IMR-90 (cell line): ENCODE measurements around the gene VWA5A. TPM values are rescaled to one million over a fixed set of nuclear protein-coding genes. Genes with fewer than 3 reads are reported as not detected.

Source experiments
- ATAC-seq: fragments of 200-7000 bp; cut with Tn5 transposase; 2 replicates; pipeline ENCODE4 v1.9.1; 2020; ENCODE audit warnings: low read depth, mild to moderate bottlenecking, moderate library complexity
- BruUV-seq: library from RNA; stranded (reverse); fragments of 400-500 nt; replicated peaks from 2 replicates; lab custom pipeline; 2021; lab: Mats Ljungman, UMichigan
- CTCF ChIA-PET: fragments of 300-600 bp; formaldehyde crosslinking; extraction: SDS; loops from one replicate; lab custom pipeline; 2021; ENCODE audit warnings: antibody characterized with exemption; lab: Yijun Ruan, JAX
- POLR2A ChIA-PET: fragments of 300-600 bp; sonication (Branson Sonifier 250); formaldehyde crosslinking; loops from one replicate; lab custom pipeline; 2022; ENCODE audit warnings: antibody characterized with exemption; ENCODE audit not compliant: unreplicated experiment; lab: Charles Lee
- DNase-seq: peaks from one replicate; pipeline ENCODE4 v3.0.0; 2013
- H2AFZ ChIP-seq: replicated peaks from 2 replicates; pipeline ENCODE3; 2013; ENCODE audit warnings: low read length, mild to moderate bottlenecking; ENCODE audit not compliant: poor library complexity
- H2AK5ac ChIP-seq: 2 replicates; pipeline ENCODE4 v1.6.1; 2013; ENCODE audit warnings: low read depth, low read length, inconsistent platforms
- H2AK9ac ChIP-seq: replicated peaks from 2 replicates; pipeline ENCODE3; 2013; ENCODE audit warnings: mild to moderate bottlenecking, low read depth, low read length, moderate library complexity; ENCODE audit not compliant: poor library complexity
- H2BK120ac ChIP-seq: 2 replicates; pipeline ENCODE4 v1.6.1; 2013; ENCODE audit warnings: low read depth, low read length, inconsistent platforms
- H2BK15ac ChIP-seq: 3 replicates; pipeline ENCODE4 v1.6.1; 2013; ENCODE audit warnings: low read depth, low read length, inconsistent platforms
- H2BK20ac ChIP-seq: 2 replicates; pipeline ENCODE4 v1.6.1; 2013; ENCODE audit warnings: low read depth, mild to moderate bottlenecking, inconsistent platforms, low read length, moderate library complexity
- H2BK5ac ChIP-seq: 2 replicates; pipeline ENCODE4 v1.6.1; 2013; ENCODE audit warnings: mild to moderate bottlenecking, low read depth, low read length, inconsistent platforms; ENCODE audit not compliant: poor library complexity, severe bottlenecking
- H3K14ac ChIP-seq: replicated peaks from 2 replicates; pipeline ENCODE4 v1.6.1; 2013; ENCODE audit warnings: low read depth, low read length, inconsistent platforms
- H3K18ac ChIP-seq: 2 replicates; pipeline ENCODE4 v1.6.1; 2013; ENCODE audit warnings: low read depth, low read length, control low read depth
- H3K23ac ChIP-seq: 2 replicates; pipeline ENCODE4 v1.6.1; 2013; ENCODE audit warnings: low read depth, low read length, inconsistent platforms
- H3K27ac ChIP-seq: 2 replicates; pipeline ENCODE4 v1.5.1; 2013; ENCODE audit warnings: mild to moderate bottlenecking, control low read depth, low read length; ENCODE audit not compliant: insufficient read depth
- H3K27me3 ChIP-seq: 2 replicates; pipeline ENCODE4 v1.6.1; 2013; ENCODE audit warnings: low read length; ENCODE audit not compliant: control insufficient read depth, insufficient read depth
- H3K36me3 ChIP-seq: 2 replicates; pipeline ENCODE4 v1.6.1; 2013; ENCODE audit warnings: low read length, mixed read lengths; ENCODE audit not compliant: control insufficient read depth, insufficient read depth
- H3K4ac ChIP-seq: 2 replicates; pipeline ENCODE4 v1.6.1; 2013; ENCODE audit warnings: low read depth, low read length, inconsistent platforms
- H3K4me1 ChIP-seq: 2 replicates; pipeline ENCODE4 v1.6.1; 2013; ENCODE audit warnings: low read length, mixed read lengths; ENCODE audit not compliant: control insufficient read depth, insufficient read depth
- H3K4me2 ChIP-seq: 2 replicates; pipeline ENCODE4 v1.6.1; 2013; ENCODE audit warnings: low read depth, mild to moderate bottlenecking, control low read depth, low read length, moderate library complexity
- H3K4me3 ChIP-seq: 2 replicates; pipeline ENCODE4 v1.5.1; 2013; ENCODE audit warnings: low read depth, mild to moderate bottlenecking, control low read depth, low read length, moderate library complexity; ENCODE audit not compliant: insufficient read depth
- H3K56ac ChIP-seq: 2 replicates; pipeline ENCODE4 v1.6.1; 2013; ENCODE audit warnings: low read length, inconsistent platforms; ENCODE audit not compliant: insufficient read depth; ENCODE audit errors: extremely low read depth
- H3K79me1 ChIP-seq, 2 experiments: 2 replicates each; pipeline ENCODE4 v1.6.1; 2013; ENCODE audit warnings: low read length in 2 of 2, inconsistent platforms in 1 of 2, low read depth in 1 of 2
- H3K9ac ChIP-seq: 2 replicates; pipeline ENCODE4 v1.6.1; 2013; ENCODE audit warnings: low read depth, low read length, control low read depth
- H3K9me1 ChIP-seq: 2 replicates; pipeline ENCODE4 v1.6.1; 2013; ENCODE audit warnings: low read length, inconsistent platforms; ENCODE audit not compliant: insufficient read depth
- H3K9me3 ChIP-seq: 2 replicates; pipeline ENCODE4 v1.6.1; 2013; ENCODE audit warnings: low read length; ENCODE audit not compliant: control insufficient read depth, insufficient read depth
- H4K20me1 ChIP-seq: 2 replicates; pipeline ENCODE4 v1.6.1; 2013; ENCODE audit warnings: low read length, inconsistent platforms; ENCODE audit not compliant: insufficient read depth
- H4K5ac ChIP-seq: 2 replicates; pipeline ENCODE4 v1.6.1; 2013; ENCODE audit warnings: mild to moderate bottlenecking, low read depth, low read length, control low read depth
- H4K8ac ChIP-seq, 2 experiments: 2 replicates each; pipeline ENCODE4 v1.6.1; 2013; ENCODE audit warnings: low read depth in 2 of 2, low read length in 2 of 2, control low read depth in 1 of 2, inconsistent platforms in 1 of 2
- H4K91ac ChIP-seq: 2 replicates; pipeline ENCODE4 v1.6.1; 2013; ENCODE audit warnings: low read depth, low read length, inconsistent platforms; ENCODE audit not compliant: insufficient read depth
- BHLHE40 ChIP-seq: fragments of 150-350 bp; IDR thresholded peaks from 2 replicates; pipeline ENCODE4 v1.6.1; 2016; ENCODE audit warnings: mild to moderate bottlenecking, low read depth, low read length
- CEBPB ChIP-seq: IDR thresholded peaks from 2 replicates; pipeline ENCODE4 v1.6.1; 2012; ENCODE audit warnings: low read depth, low read length, improper control_type of control experiment
- CHD1 ChIP-seq: IDR thresholded peaks from 2 replicates; pipeline ENCODE4 v1.6.1; 2012; ENCODE audit warnings: low read depth, low read length, improper control_type of control experiment
- CTCF ChIP-seq: conservative IDR thresholded peaks from 2 replicates; pipeline ENCODE4 v1.5.1; 2012; ENCODE audit warnings: mild to moderate bottlenecking, low read depth, low read length, improper control_type of control experiment
- ELK1 ChIP-seq: fragments of 150-350 bp; IDR thresholded peaks from 2 replicates; pipeline ENCODE4 v1.6.1; 2016; ENCODE audit warnings: low read depth, mild to moderate bottlenecking, low read length, moderate library complexity, borderline replicate concordance
- FOS ChIP-seq: fragments of 150-350 bp; IDR thresholded peaks from 2 replicates; pipeline ENCODE4 v1.6.1; 2016; ENCODE audit warnings: low read depth, low read length
- MAFK ChIP-seq: IDR thresholded peaks from 2 replicates; pipeline ENCODE4 v1.6.1; 2012; ENCODE audit warnings: low read depth, low read length, improper control_type of control experiment
- MAZ ChIP-seq: IDR thresholded peaks from 2 replicates; pipeline ENCODE4 v1.6.1; 2012; ENCODE audit warnings: low read depth, mild to moderate bottlenecking, low read length, improper control_type of control experiment, moderate library complexity, borderline replicate concordance
- MXI1 ChIP-seq: IDR thresholded peaks from 2 replicates; pipeline ENCODE4 v1.6.1; 2012; ENCODE audit warnings: low read depth, mild to moderate bottlenecking, low read length, moderate library complexity, borderline replicate concordance
- NFE2L2 ChIP-seq: fragments of 150-350 bp; IDR thresholded peaks from 2 replicates; pipeline ENCODE4 v1.6.1; 2016; ENCODE audit warnings: low read depth, mild to moderate bottlenecking, low read length
- POLR2A ChIP-seq: IDR thresholded peaks from 2 replicates; pipeline ENCODE4 v1.6.1; 2012; ENCODE audit warnings: mild to moderate bottlenecking, low read depth, low read length
- RAD21 ChIP-seq: IDR thresholded peaks from 2 replicates; pipeline ENCODE4 v1.6.1; 2012; ENCODE audit warnings: low read length, improper control_type of control experiment
- RCOR1 ChIP-seq: IDR thresholded peaks from 2 replicates; pipeline ENCODE4 v1.6.1; 2012; ENCODE audit warnings: mild to moderate bottlenecking, low read length, improper control_type of control experiment; ENCODE audit not compliant: insufficient replicate concordance
- RFX5 ChIP-seq: IDR thresholded peaks from 2 replicates; pipeline ENCODE4 v1.8.0; 2012; ENCODE audit warnings: low read depth, mild to moderate bottlenecking, low read length, moderate library complexity
- SMC3 ChIP-seq: fragments of 150-350 bp; IDR thresholded peaks from 2 replicates; pipeline ENCODE4 v1.6.1; 2016; ENCODE audit warnings: low read depth, mild to moderate bottlenecking, antibody characterized with exemption, low read length, moderate library complexity
- USF2 ChIP-seq: fragments of 150-350 bp; IDR thresholded peaks from 2 replicates; pipeline ENCODE4 v1.6.1; 2017; ENCODE audit warnings: mild to moderate bottlenecking, antibody characterized with exemption, low read length, low read depth
- WGBS, 2 experiments: methylation state at CpG; one replicate each; pipeline versions ENCODE4 v1.1.5 to v1.1.7; 2013; ENCODE audit warnings: missing lambda C conversion rate in 2 of 2; ENCODE audit not compliant: insufficient read length in 1 of 2; ENCODE audit errors: extremely low coverage in 2 of 2; 5-methylcytosine and 5-hydroxymethylcytosine counted together
- dilution Hi-C: fragments of 300-500 bp; cut with HindIII; formaldehyde crosslinking; loops from one replicate; pipeline ENCODE4 v1.14.3; 2018; ENCODE audit warnings: low sequenced_read_pairs; ENCODE audit not compliant: unreplicated experiment
- in situ Hi-C: fragments of 300-500 bp; cut with MboI; formaldehyde crosslinking; loops from 3 replicates; pipeline ENCODE4 v1.14.3; 2019; ENCODE audit warnings: low sequenced_read_pairs, inconsistent platforms, mixed read lengths
- intact Hi-C: fragments of 100-400 bp; cut with micrococcal nuclease; formaldehyde crosslinking; loops from 2 replicates; pipeline ENCODE4 v1.10.0; 2022
- polyA plus RNA-seq, 3 experiments: library from polyadenylated mRNA; depleted of rRNA; stranded (reverse); fragments of >200 nt; gene quantifications; 2 replicates each; pipeline ENCODE4 v1.2.3, GENCODE V29; 2012; ENCODE audit warnings: low replicate concordance in 1 of 3
- total RNA-seq: library from RNA; depleted of rRNA; stranded (reverse); fragments of >200 nt; gene quantifications from 2 replicates; pipeline ENCODE4 v1.2.3, GENCODE V29; 2012

The VWA5A gene
- total and polyA plus RNA-seq, 2 of the 4 experiments (the other 2 are of a cell fraction): 5.6 to 6.8 TPM

- Histone ChIP-seq H3K27me3 (peaks cover 22% of the 10 kb centered on the region), H3K79me1 (no peaks in the 10 kb centered on the region), H4K5ac (no peak overlapping the region), H4K20me1 (no peaks in the 10 kb centered on the region), H2AFZ (peak overlapping the region; percentile 94), H3K9me3 (no peaks in the 10 kb centered on the region), H3K4ac (no peak overlapping the region; the same call in 1 of the 2 replicates), H2AK5ac (no peak overlapping the region; the same call in 1 of the 2 replicates), H3K23ac (no peak overlapping the region), H3K9me1 (no peaks in the 10 kb centered on the region), H3K27ac (no peak overlapping the region), H3K4me3 (no peak overlapping the region), H2BK120ac (0 out of 2 replicates have a peak overlapping the region, but pooled peaks have one; percentile 85), H2BK5ac (no peak overlapping the region), H3K4me1 (no peaks in the 10 kb centered on the region), H3K36me3 (no peaks in the 10 kb centered on the region), H3K9ac (no peak overlapping the region), H4K91ac (no peak overlapping the region; the same call in 1 of the 2 replicates), H3K18ac (no peak overlapping the region), H2AK9ac (no peak overlapping the region), H4K8ac (no peak overlapping the region), H3K14ac (no peak overlapping the region), H2BK20ac (no peak overlapping the region), H2BK15ac (no peak overlapping the region), H3K4me2 (no peak overlapping the region), H3K56ac (no peak overlapping the region)
- ATAC-seq (no peak), DNase-seq (no peak)
- BruUV-seq: no TSS peak
- POLR2A ChIA-PET: no interaction called here
- in situ Hi-C loops (loop anchor here (10.0 kb wide), 1 partner anchor 239 kb away; the partner anchor contains the start of gene OR8D1), intact Hi-C loops (loop anchor here (10.0 kb wide), 1 partner anchor 789 kb away; the partner anchor contains the start of gene ROBO3), dilution Hi-C loops (no loop called here)
- CTCF ChIA-PET: no interaction called here
- WGBS, 2 experiments: no CpG with 5 or more reads among the region's 6 CpGs
- TF ChIP-seq RAD21: no peak
- no peak for TF ChIP-seq POLR2A
- TF ChIP-seq CTCF: no peak
- TF ChIP-seq MAFK: no peak
- no peak for TF ChIP-seq USF2
- no peak for TF ChIP-seq MXI1
- TF ChIP-seq ELK1: no peak
- no peak for TF ChIP-seq SMC3
- no peak for TF ChIP-seq CEBPB
- no peak for TF ChIP-seq MAZ
- TF ChIP-seq BHLHE40: no peak
- TF ChIP-seq FOS: no peak
- TF ChIP-seq RFX5: no peak
- TF ChIP-seq CHD1: no peak
- no peak for TF ChIP-seq NFE2L2
- no peak for TF ChIP-seq RCOR1
Observed at GRCh38 chr11:124075492-124075840, 39.8 kb upstream of the VWA5A start.
